ENCODE results near the gene NEDD4.
"Not testable (repeated sequence)": the region's sequence is repeated elsewhere in the genome, so short reads cannot be mapped to it uniquely, and the experiment has no call there.

NEDD4 gene

GRCh38 chr15:55879181-55879580 lies 114.2 kb downstream of the NEDD4 start:
- no peak for DNase-seq

- no peak for DNase-seq
These were observed 120.2 kb downstream of the NEDD4 start for GRCh38 chr15:55873024-55873720.

GRCh38 chr15:55872471-55872870 lies 120.9 kb downstream of the NEDD4 start:
- no peak for DNase-seq

GRCh38 chr15:55869660-55870059 lies 123.8 kb downstream of the NEDD4 start:
- no peak for DNase-seq

- no peak for DNase-seq
These were observed 124.7 kb downstream of the NEDD4 start for GRCh38 chr15:55868707-55869106.

GRCh38 chr15:55868291-55868690 lies 125.1 kb downstream of the NEDD4 start:
- DNase-seq, result not testable (repeated sequence)

- DNase-seq, result no peak
These were observed 129.5 kb downstream of the NEDD4 start for GRCh38 chr15:55863911-55864310.

- no peak for DNase-seq
These were observed 132.3 kb downstream of the NEDD4 start for GRCh38 chr15:55861115-55861514.

GRCh38 chr15:55860468-55860867 lies 132.9 kb downstream of the NEDD4 start:
- no peak for DNase-seq

GRCh38 chr15:55859681-55860080 lies 133.7 kb downstream of the NEDD4 start:
- no peak for DNase-seq

- no peak for DNase-seq
These were observed 134.8 kb downstream of the NEDD4 start for GRCh38 chr15:55858661-55859060.

GRCh38 chr15:55856506-55857164 lies 136.8 kb downstream of the NEDD4 start:
- no peak for DNase-seq

GRCh38 chr15:55853134-55853533 lies 140.3 kb downstream of the NEDD4 start:
- DNase-seq, result no peak

- peak; percentile 5 for DNase-seq
These were observed 147.2 kb downstream of the NEDD4 start for GRCh38 chr15:55846116-55846707.

GRCh38 chr15:55842897-55843296 lies 150.5 kb downstream of the NEDD4 start:
- DNase-seq, result not testable (repeated sequence)

- DNase-seq, result no peak
These were observed 157.5 kb downstream of the NEDD4 start for GRCh38 chr15:55835866-55836265.

GRCh38 chr15:55834331-55834730 lies 159.1 kb downstream of the NEDD4 start:
- no peak for DNase-seq

GRCh38 chr15:55829826-55830225 lies 163.6 kb downstream of the NEDD4 start:
- DNase-seq, result no peak

- DNase-seq, result no peak
These were observed 165.5 kb downstream of the NEDD4 start for GRCh38 chr15:55827955-55828354.

- DNase-seq, result no peak
These were observed 166.2 kb downstream of the NEDD4 start for GRCh38 chr15:55827204-55827603.

GRCh38 chr15:55824857-55825613 lies 168.4 kb downstream of the NEDD4 start:
- DNase-seq, result no peak

- DNase-seq, result no peak
These were observed 169.6 kb downstream of the NEDD4 start for GRCh38 chr15:55823699-55824340.

GRCh38 chr15:55823191-55823670 lies 170.2 kb downstream of the NEDD4 start:
- DNase-seq, result no peak

All from T-helper 9 cell (primary cell).